ENCODE data around the gene BATF.

- no peak for TF ChIP-seq CTCF (IDR thresholded peaks at IDR 0.05; ENCODE audit: low read length)
- no peak for TF ChIP-seq EZH2phosphoT487 (IDR thresholded peaks at IDR 0.05; ENCODE audit: low read length)
- no peak for TF ChIP-seq EZH2 (optimal IDR thresholded peaks at IDR 0.05; ENCODE audit: low read depth, low read length)
Observed at GRCh38 chr14:75484711-75485429, 37.4 kb upstream of the BATF start.

All from MM.1S (cell line).